ENCODE data around the gene HMOX1.

HMOX1 gene

DNA sequence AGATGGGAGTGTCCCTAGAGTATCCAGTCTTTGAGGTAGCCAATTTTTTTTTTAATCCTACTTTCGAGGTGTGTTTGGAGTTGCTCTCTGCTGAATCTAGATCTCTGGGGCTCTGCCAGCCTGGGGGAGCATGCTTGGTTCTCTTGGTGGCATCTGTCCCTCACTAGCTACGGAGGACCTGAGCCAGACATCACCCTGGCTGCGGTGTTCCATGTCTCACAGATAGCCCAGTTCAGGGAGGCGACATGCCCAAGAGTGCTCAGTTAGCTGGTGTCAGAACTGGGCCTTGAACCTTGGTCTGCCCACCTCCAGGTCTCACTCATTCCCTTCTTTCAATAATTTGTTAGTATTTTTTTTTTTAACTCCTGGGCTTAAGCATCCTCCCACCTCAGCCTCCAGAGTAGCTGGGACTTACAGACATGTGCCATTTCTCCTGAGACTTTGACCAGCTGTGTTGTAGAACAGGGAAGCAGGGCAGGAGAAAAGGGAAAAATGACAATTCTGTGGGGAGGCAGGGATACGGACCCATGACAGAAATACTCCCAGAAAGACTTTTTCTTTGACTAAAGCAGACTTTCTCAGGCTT, 621 bp downstream of the HMOX1 start:
- DNase-seq = no peak

- no peak for DNase-seq
Measured at GRCh38 chr22:35383679-35384071, 2.8 kb downstream of the HMOX1 start.

- no peak for DNase-seq
Measured at GRCh38 chr22:35384527-35384926, 3.6 kb downstream of the HMOX1 start.

- no peak for DNase-seq
Measured at GRCh38 chr22:35384975-35385588, 4.2 kb downstream of the HMOX1 start.

GRCh38 chr22:35386670-35387288, 5.9 kb downstream of the HMOX1 start:
- no peak for DNase-seq

GRCh38 chr22:35390933-35391332, 10.0 kb downstream of the HMOX1 start:
- no peak for DNase-seq

GRCh38 chr22:35392357-35392756, 11.5 kb downstream of the HMOX1 start:
- DNase-seq = no peak

GRCh38 chr22:35393116-35394010, 12.5 kb downstream of the HMOX1 start:
- no peak for DNase-seq

DNA sequence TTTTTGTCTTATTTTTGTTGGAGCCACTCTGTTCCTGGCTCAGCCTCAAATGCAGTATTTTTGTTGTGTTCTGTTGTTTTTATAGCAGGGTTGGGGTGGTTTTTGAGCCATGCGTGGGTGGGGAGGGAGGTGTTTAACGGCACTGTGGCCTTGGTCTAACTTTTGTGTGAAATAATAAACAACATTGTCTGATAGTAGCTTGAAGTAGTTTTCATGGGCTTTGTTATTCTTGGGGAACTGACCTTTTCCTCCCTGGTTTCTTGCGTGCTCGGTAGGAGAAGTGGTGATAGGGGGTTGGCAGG, 13.1 kb downstream of the HMOX1 start:
- DNase-seq = no peak

DNA sequence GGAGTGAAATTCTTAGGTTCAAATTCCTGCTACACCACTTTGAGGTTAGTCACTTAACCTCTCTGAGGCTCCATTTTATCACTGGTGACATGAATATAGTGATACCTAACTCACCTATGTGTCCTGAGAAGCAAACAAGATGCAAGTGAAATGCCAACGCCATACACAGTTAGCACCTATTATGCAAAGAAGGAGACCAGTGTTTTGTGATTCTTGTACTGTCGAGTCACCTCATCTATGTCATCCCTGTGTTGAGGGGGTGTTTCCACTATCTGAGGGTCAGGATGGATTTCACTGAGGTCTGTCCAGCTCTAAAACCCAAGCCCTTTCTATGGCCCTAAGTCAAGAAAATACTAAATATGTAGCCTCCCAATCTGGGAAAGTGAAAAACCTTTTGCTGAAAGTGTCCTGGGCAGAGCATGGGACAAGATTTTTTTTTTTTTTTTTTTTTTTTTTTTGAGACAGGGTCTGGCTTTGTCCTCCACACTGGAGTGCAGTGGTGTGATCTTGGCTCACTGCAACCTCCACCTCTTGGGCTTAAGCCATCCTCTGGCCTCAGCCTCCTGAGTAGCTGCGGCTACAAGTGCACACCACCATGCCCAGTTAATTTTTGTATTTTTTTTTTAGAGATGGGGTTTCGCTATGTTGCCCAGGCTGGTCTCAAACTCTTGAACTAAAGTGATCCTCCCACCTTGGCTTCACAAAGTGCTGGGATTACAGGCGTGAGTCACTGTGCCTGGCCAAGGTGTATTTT, 14.1 kb downstream of the HMOX1 start:
- no peak for DNase-seq

DNA sequence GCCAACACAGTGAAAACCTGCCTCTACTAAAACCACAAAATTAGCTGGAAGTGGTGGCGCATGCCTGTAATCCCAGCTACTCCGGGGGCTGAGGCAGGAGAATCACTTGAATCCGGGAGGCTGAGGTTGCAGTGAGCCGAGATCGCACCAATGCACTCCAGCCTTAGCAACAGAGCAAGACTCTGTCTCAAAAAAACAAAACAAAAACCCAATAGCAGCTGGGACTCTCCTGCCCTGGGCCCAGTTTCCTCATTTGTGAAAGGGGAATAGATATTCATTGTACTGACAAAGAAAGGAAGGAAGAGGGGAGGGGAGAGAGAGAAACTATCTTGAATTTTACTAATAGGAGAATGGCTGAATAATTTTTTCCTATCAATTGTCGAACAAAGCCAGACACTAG, 15.7 kb downstream of the HMOX1 start:
- peak; percentile 15 for DNase-seq

GRCh38 chr22:35397095-35397904, 16.4 kb downstream of the HMOX1 start:
- DNase-seq = no peak

DNA sequence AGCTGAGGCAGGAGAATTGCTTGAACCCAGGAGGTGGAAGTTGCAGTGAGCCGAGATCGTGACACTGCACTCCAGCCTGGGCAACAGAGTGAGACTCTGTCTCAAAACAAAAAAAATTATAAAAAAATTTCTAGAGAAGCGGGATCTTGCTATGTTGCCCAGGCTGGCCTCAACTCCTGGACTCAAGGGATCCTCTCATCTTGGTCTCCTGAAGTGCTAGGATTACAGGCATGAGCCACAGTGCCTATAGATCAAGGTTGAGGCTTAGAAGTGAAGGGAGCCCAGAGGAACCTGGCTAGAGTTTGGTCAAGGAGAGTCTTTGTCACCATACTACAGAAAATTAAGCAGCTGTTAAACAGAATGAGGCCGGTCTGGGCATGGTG, 17.7 kb downstream of the HMOX1 start:
- no peak for DNase-seq

- no peak for DNase-seq
Measured at GRCh38 chr22:35399114-35399677, 18.3 kb downstream of the HMOX1 start.

DNA sequence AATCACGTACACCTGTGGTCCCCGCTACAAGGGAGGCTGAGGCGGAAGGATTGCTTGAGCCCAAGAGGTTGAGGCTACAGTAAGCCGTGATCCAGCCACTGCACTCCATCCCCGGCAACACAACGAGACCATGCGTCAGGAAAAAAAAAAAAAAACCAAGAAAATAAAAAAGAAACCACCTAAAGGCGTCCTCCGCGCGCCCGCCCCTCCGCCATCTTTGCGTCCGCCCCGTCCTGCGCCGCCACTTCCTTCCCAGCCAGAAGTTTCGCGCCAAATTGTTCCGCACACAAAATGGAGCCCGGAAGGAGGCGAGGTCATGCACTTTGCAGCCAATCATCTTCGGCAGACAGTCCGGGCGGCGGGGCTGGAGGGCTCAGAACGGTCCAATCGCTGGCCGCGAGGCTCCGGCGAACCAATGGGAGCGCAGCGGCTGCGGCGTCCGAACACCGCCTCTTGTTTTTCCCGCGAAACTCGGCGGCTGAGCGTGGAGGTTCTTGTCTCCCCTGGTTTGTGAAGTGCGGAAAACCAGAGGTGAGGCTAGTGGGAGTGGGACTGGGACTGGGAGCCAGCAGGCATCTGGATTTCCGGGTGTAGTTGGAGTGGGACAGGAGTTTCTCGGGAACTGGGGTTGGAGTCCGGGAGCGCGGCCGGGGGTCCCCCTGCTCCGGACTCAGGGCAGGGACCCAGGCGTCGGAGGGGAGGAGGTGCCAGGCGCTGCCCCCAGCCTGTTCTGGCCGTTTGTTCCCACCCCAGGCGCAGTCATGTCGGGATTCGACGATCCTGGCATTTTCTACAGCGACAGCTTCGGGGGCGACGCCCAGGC, 19.0 kb downstream of the HMOX1 start, which contains the start of gene MCM5:
TSS of gene MCM5 (plus strand) at position 463 of the 823 bp plus-strand sequence. CDS start at position 762, 299 bp downstream.
- DNase-seq = peak; percentile 98

DNA sequence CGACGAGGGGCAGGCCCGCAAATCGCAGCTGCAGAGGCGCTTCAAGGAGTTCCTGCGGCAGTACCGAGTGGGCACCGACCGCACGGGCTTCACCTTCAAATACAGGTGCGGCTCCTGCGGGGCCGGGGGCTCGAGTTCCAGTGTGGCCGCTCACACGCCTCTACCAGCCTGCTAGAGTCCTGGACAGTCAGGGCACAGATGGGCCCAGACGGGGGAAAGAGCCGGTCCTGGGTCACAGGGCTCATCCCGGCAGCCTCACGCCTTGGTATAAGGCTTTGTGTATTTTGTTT, 19.6 kb downstream of the HMOX1 start:
- peak; percentile 10 for DNase-seq

DNA sequence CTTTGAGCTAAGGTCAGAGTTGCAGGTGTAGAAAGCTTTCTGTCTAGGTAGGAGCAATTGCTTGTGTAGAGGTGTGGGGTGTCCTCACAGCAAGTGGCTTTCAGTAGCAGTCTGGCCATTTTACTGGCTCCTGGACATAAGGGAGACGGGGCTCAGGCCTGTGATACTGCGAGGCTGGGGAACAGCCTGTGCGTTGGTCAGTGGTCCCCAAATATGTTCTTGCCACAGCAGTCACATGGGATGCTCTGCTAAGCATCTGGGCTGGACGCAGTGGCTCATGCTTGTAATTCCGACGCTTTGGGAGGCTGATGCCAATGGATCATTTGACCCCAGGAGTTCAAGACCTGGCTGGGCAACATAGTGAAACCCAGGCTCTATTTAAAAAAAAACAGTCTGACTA, 21.0 kb downstream of the HMOX1 start:
- no peak for DNase-seq

- DNase-seq = no peak
Measured at GRCh38 chr22:35403356-35403755, 22.5 kb downstream of the HMOX1 start.

GRCh38 chr22:35404176-35404575, 23.3 kb downstream of the HMOX1 start:
- no peak for DNase-seq

- DNase-seq = no peak
Measured at GRCh38 chr22:35406443-35406842, 25.5 kb downstream of the HMOX1 start.

GRCh38 chr22:35407362-35407761, 26.5 kb downstream of the HMOX1 start:
- no peak for DNase-seq
